Keratinocyte (primary cell): Measurements from ENCODE around the gene KIF1B. TPM values are rescaled to one million over a fixed set of nuclear protein-coding genes. Genes with fewer than 3 reads are reported as not detected.

Experiments used
- DNase-seq: peaks from one replicate; pipeline ENCODE4 v3.0.0-alpha.2; 2011; ENCODE audit warnings: low read depth, missing footprints, low spot score
- FAIRE-seq: peaks from 2 replicates; lab custom pipeline; 2011; peaks lifted over from hg19 to GRCh38; lab: Jason Lieb, UNC
- H2AFZ ChIP-seq: 2 replicates; pipeline ENCODE4 v1.6.0; 2012; ENCODE audit warnings: low read length, control low read depth, inconsistent platforms; ENCODE audit not compliant: control insufficient read depth
- H3K27ac ChIP-seq: 2 replicates; pipeline ENCODE4 v1.5.1; 2011; ENCODE audit warnings: low read length; ENCODE audit not compliant: control insufficient read depth, insufficient read depth
- H3K27me3 ChIP-seq: 3 replicates; pipeline ENCODE4 v1.6.0; 2011; ENCODE audit warnings: low read length; ENCODE audit not compliant: control insufficient read depth, insufficient read depth; ENCODE audit errors: extremely low read depth
- H3K36me3 ChIP-seq, 2 experiments: 2 replicates in 1 of 2; 3 replicates in 1 of 2; pipeline ENCODE4 v1.5.1; 2011; ENCODE audit warnings: low read length in 2 of 2, mild to moderate bottlenecking in 1 of 2; ENCODE audit not compliant: control insufficient read depth in 2 of 2, insufficient read depth in 2 of 2; ENCODE audit errors: extremely low read depth in 1 of 2
- H3K4me1 ChIP-seq: 3 replicates; pipeline ENCODE4 v1.5.1; 2011; ENCODE audit warnings: low read length; ENCODE audit not compliant: control insufficient read depth, insufficient read depth; ENCODE audit errors: extremely low read depth
- H3K4me2 ChIP-seq: 3 replicates; pipeline ENCODE4 v1.6.0; 2011; ENCODE audit warnings: low read depth, low read length; ENCODE audit not compliant: control insufficient read depth, insufficient read depth; ENCODE audit errors: extremely low read depth
- H3K4me3 ChIP-seq, 3 experiments: fragments of 200-600 bp in 1 of 3; sonication (generic) in 1 of 3; 2 replicates in 2 of 3; 3 replicates in 1 of 3; pipeline ENCODE4 v1.5.1; 2011 to 2016; ENCODE audit warnings: low read length in 3 of 3, mild to moderate bottlenecking in 3 of 3, control low read depth in 2 of 3, inconsistent platforms in 1 of 3, low read depth in 1 of 3, mixed read lengths in 1 of 3, mixed run types in 1 of 3, moderate library complexity in 1 of 3; ENCODE audit not compliant: control insufficient read depth in 2 of 3, insufficient read depth in 2 of 3; ENCODE audit errors: extremely low read depth in 1 of 3
- H3K79me2 ChIP-seq: 2 replicates; pipeline ENCODE4 v1.6.0; 2012; ENCODE audit warnings: low read length; ENCODE audit not compliant: control insufficient read depth, insufficient read depth
- H3K9ac ChIP-seq: 3 replicates; pipeline ENCODE4 v1.6.0; 2011; ENCODE audit warnings: low read length; ENCODE audit not compliant: control insufficient read depth, insufficient read depth; ENCODE audit errors: extremely low read depth
- H3K9me1 ChIP-seq: 3 replicates; pipeline ENCODE4 v1.6.0; 2011; ENCODE audit warnings: low read length; ENCODE audit not compliant: control insufficient read depth, insufficient read depth; ENCODE audit errors: extremely low read depth
- H3K9me3 ChIP-seq: 2 replicates; pipeline ENCODE4 v1.5.1; 2012; ENCODE audit warnings: low read depth, low read length; ENCODE audit not compliant: control insufficient read depth
- H4K20me1 ChIP-seq: 3 replicates; pipeline ENCODE4 v1.6.0; 2011; ENCODE audit warnings: low read length; ENCODE audit not compliant: control insufficient read depth, insufficient read depth; ENCODE audit errors: extremely low read depth
- CTCF ChIP-seq, 3 experiments: IDR thresholded peaks in 1 of 3; conservative IDR thresholded peaks in 1 of 3; optimal IDR thresholded peaks in 1 of 3; 2 replicates in 2 of 3; 3 replicates in 1 of 3; pipeline versions ENCODE3 to v1.5.1; 2011; ENCODE audit warnings: low read length in 3 of 3, mild to moderate bottlenecking in 3 of 3, moderate library complexity in 2 of 3, control low read depth in 1 of 3, inconsistent platforms in 1 of 3; ENCODE audit not compliant: insufficient read depth in 2 of 3; ENCODE audit errors: extremely low read depth in 1 of 3
- EZH2 ChIP-seq: IDR thresholded peaks from one replicate; pipeline ENCODE4 v1.6.1; 2012; ENCODE audit warnings: inconsistent platforms, mild to moderate bottlenecking, low read length, moderate library complexity
- dilution Hi-C: fragments of 300-500 bp; cut with MboI; formaldehyde crosslinking; loops from one replicate; pipeline ENCODE4 v1.7.0; 2020; ENCODE audit warnings: low sequenced_read_pairs; ENCODE audit not compliant: extremely low pct_ligation_motif_present
- polyA plus RNA-seq, 5 experiments: library from polyadenylated mRNA; depleted of rRNA in 3 of 5; stranded (reverse) in 3 of 5; stranded (forward) in 1 of 5; unstranded in 1 of 5; fragments of >200 nt; gene quantifications; 1 replicate in 1 of 5; 2 replicates in 3 of 5; 3 replicates in 1 of 5; pipeline versions ENCODE4 v1.2.1 to v1.2.3, GENCODE V29; 2011 to 2012; ENCODE audit warnings: missing spikeins in 2 of 5, low read depth in 1 of 5, low replicate concordance in 1 of 5

KIF1B gene
- polyA plus RNA-seq, 1 donor (not counting 4 experiments of a cell fraction or from before 2014, with no cell fraction given): 15.1 TPM

GRCh38 chr1:10388387-10388715 lies 178.0 kb downstream of the KIF1B start:
- Histone ChIP-seq H3K27me3 (no peaks in the 10 kb centered on the region), H3K4me3 (no peak overlapping the region), H2AFZ (no peak overlapping the region), H3K9me3 (no peaks in the 10 kb centered on the region), H3K4me2 (peak overlapping the region; percentile 85), H3K9me1 (no peaks in the 10 kb centered on the region), H4K20me1 (no peaks in the 10 kb centered on the region), H3K4me1 (peaks cover 14% of the 10 kb centered on the region), H3K36me3 (no peaks in the 10 kb centered on the region), H3K9ac (no peak overlapping the region), H3K27ac (no peak overlapping the region), H3K79me2 (no peaks in the 10 kb centered on the region)
- dilution Hi-C loops: no loop called here
- DNase-seq: no peak
- TF ChIP-seq CTCF (optimal IDR thresholded peaks at IDR 0.05 in 1 of 3, IDR thresholded peaks at IDR 0.05 in 1 of 3, conservative IDR thresholded peaks at IDR 0.05 in 1 of 3; ENCODE audit: extremely low read depth in 1 of 3, insufficient read depth in 2 of 3, low read length in 3 of 3) (no peak), EZH2 (no peak)
- FAIRE-seq: no peak

DNA sequence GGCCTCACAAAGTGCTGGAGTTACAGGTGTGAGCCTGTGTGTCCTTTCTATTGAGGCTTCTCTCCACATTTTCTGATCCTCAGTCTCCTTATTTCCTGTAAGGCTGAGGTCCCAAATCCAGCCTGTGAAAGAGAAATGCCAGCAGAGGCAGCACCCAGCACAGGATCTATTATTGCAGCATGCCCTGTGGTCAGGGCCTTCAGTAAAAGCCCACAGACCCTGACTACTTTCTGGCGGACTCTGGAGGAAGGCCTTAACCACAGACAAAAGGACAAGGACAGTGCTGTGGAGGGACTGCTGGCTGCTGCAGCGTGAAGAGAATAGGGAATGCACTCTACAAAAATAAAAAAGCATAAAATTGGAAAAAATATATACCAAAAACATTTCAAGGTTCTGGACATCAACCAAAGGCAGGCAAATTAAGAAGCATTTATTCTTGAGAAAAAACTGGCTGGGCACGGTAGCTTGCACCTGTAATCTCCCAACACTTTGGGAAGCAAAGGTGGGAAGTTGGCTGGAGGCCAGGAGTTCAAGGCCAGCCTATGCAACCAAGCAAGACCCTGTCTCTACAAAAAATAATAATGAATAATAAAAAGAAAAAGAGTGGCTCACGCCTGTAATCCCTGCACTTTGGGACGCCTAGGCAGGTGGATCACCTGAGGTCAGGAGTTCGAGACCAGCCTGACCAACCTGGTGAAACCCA lies 179.1 kb downstream of the KIF1B start:
- Histone ChIP-seq H3K9me1 (no peaks in the 10 kb centered on the region), H3K27ac (no peak overlapping the region), H3K4me2 (no peak overlapping the region), H4K20me1 (no peaks in the 10 kb centered on the region), H2AFZ (no peak overlapping the region), H3K27me3 (no peaks in the 10 kb centered on the region), H3K9me3 (no peaks in the 10 kb centered on the region), H3K4me1 (peaks cover 14% of the 10 kb centered on the region), H3K9ac (no peak overlapping the region), H3K79me2 (no peaks in the 10 kb centered on the region), H3K4me3 (no peak overlapping the region), H3K36me3 (no peaks in the 10 kb centered on the region)
- DNase-seq: no peak
- dilution Hi-C loops: no loop called here
- FAIRE-seq: no peak
- TF ChIP-seq EZH2: no peak
- TF ChIP-seq CTCF (optimal IDR thresholded peaks at IDR 0.05 in 1 of 3, IDR thresholded peaks at IDR 0.05 in 1 of 3, conservative IDR thresholded peaks at IDR 0.05 in 1 of 3; ENCODE audit: extremely low read depth in 1 of 3, insufficient read depth in 2 of 3, low read length in 3 of 3): no peak
